Glomerular visceral epithelial cell (primary cell): ENCODE results near the gene NCS1.
"Not testable (repeated sequence)": the region's sequence is repeated elsewhere in the genome, so short reads cannot be mapped to it uniquely, and the experiment has no call there.

Source experiments
- DNase-seq: peaks from one replicate; pipeline ENCODE4 v3.0.0-alpha.2; 2016; ENCODE audit errors: extremely low spot score

NCS1 gene

DNA sequence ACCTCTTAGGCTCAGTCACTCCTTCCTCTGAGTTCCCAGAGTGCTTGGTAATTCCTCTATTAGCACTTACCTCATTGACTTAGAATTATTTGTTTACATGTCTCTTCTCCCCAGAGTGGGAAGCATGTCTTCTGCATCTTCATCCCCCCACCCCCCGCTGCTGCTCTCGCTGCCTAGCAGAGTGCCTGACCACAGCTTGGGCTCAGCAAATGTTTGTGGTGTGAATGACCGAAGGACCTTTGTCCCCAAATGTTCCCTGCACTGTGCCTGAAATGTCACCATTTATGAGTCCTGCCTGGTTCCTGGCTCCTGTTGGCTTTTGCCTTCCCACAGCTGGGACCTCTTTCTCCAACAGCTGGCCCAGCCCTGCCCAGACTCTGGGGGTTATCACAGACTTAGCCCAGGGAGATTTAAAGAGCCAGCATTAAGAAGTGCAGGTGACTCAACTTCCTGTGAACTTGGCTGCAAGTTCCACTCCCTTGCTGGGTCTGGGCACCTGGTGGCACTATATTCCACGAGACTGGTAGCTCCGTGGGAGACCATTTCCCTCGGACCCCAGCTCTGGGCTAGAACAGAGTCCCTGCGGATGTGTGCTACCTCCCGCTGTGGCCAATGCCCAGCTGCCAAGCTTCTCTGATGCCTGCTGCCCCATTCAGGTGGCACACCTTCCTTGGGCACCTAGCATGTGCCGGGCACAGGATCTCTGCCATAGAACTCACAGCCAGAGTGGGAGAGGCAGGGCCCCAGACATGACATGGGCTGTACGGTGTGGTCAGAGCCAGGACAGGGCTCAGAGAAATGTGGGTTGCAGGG lies 91.6 kb downstream of the NCS1 start:
- DNase-seq: peak; percentile 35

DNA sequence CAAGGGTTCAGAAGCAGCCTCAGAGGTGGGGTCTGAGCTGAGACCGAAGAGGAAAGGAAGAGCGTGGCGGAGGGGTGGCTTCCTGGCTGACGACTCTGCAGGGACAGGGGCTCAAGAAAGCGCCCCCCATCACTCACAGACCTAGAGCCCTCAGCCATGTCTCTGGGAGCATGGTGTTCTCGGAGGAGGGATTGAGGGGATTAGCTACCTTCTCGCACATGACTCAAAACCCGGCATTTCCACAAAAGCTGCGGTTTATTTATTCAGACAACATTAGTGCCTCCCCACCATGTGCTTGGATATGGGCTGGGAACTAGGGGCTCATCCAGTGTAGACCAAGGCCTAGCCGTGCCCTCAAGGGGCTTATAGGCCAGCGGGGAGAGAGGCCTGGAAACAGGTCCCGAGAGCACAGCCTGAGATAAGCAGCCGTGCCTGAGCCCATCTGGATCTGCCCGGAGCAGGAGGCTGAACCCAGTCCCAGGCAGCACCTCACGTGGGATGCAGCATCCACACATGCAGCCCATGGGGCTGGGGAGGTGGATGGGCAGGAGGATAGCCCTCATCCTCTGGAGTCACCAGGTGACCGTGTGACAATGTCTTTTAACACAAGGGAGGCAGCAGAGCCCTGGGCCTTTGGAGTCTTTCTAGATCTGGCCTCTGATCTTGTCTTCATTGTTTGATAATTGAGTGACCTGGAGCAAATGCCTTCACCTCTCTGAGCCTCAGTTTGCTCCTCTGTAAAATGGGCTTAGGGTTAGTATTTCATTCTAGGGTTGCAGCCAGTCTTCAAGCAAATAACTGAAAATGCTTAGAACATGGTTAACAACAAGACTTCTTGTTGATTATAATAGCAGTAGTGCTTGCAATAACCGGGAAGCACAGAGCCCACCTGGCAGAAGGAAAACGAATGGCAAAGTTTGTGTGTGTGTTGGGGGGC lies 92.5 kb downstream of the NCS1 start:
- no peak for DNase-seq

DNA sequence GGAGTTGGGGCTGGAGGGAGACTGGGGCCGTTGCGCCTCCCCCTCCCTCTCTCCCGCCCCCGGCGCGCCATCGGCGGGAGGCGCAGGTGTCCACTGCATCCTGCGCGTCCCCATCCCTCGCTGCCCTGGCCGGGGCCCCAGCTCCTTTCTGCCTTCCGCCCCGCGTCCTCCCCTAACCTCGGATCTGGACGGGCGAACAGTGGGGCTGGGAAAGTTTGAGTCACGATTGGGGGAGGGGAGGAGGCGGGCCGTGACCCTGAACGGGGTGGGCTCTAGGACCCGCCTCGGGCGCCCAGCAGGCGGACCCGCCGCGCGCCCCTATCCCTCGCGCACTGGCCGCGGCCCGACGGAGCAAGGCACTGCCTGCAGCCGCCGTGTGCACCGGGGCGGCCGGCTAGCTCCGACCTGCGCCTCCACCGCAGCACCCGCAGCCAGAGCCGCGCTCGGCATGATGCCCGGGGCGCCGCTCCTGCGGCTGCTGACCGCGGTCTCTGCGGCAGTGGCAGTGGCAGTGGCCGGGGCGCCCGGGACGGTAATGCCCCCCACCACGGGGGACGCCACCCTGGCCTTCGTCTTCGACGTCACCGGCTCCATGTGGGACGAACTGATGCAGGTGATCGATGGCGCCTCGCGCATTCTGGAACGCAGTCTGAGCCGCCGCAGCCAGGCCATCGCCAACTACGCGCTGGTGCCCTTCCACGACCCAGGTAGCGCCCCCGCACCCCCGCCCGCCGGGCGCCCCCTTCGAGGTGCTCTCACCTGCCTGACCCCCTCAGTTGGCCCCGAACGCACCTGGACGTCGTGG lies 93.4 kb downstream of the NCS1 start, which contains the start of gene HMCN2:
TSS of gene HMCN2 (plus strand) at position 330 of the 805 bp plus-strand sequence. CDS start at position 449, 119 bp downstream.
- DNase-seq: no peak

DNA sequence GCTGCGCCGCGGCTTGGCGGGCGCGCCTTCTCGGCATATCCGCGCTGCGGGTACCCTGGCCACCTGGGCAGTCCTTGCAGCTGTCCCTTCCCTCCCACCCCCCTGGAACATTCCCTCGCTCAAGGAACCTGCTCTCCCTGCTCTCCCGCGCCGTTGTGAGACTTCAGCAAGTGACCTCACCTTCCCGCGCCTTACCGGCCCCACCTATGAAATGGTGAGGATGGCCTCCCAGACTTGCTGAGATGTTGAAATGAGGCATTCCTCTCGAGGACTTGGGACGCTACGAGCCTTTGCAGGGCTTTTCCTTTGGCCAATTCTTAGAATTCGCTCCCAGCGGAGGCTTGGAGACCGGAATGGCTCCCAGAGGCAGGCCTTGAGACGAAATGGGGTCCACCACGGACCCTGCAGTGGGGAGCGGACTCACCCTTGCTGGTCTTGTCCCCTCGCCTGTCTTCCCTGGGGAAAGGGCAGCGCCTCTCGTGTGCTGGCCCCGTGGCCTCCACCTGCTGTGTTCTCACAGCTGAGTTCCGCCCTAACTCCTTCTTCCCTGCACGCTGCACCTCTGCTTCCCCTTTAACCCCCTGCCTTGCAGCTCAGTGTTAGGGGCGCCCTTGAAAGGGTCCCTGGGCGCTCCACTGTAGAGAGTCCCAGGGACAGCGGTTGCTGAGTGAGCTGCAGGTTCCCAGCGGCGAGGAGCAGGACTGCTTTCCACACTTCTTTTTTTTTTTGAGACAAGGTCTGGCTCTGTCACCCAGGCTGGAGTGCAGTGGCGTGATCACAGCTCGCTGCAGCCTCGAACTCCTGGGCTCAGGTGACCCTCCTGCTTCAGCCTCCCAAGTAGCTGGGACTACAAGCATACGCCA lies 94.3 kb downstream of the NCS1 start:
- DNase-seq: no peak

DNA sequence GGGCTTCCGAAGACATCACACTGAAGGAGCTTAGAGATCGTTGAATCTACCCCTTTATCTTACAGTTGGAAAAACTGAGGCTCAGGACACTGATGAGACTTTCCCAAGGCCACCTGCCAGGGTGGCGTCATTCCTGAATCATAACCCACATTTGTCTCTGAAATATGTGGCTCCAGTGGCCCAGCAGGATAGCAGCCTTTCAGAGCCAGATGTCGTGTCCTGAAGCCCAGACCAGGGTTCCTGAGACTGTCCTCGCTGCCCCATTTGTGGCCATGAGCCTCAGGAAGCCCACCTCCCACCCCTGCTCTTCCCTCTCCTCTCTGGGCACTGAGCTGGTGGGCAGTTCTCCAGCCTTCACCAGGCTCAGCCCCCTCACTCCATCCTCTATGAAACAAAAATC lies 95.7 kb downstream of the NCS1 start:
- no peak for DNase-seq

DNA sequence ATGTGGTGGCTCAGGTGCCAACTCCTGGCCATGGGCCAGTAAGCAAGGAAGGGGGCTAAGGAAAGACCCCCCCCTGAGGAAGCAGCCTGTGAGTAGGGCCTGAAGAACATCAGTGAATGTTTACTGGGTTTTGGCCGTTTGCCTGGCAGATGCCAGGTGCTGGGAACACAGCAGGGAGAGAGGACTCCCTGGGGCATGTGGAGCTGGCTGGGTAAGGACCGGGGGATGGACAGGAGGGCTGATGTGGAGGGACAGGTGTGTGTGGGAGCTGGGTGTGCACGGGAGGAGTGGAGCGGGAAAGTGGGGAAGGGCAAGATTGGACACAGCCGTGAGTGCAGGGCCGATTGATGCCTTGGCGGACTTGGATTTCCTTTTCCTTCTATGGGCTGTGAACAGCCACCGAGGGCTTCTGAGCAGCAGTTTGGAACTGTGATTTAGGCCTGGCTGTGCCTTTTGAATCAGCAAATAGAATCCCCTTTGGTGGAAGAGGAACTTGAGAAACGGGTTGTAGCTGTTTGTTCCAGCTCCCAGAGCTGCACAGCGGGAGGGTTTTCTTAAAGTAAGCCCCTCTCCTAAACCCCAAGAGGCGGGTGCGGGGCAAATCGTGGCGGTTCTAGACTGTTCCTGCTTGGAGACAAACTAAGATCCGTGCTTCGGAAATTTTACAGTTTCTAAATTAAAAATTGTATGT lies 96.5 kb downstream of the NCS1 start:
- DNase-seq: no peak

DNA sequence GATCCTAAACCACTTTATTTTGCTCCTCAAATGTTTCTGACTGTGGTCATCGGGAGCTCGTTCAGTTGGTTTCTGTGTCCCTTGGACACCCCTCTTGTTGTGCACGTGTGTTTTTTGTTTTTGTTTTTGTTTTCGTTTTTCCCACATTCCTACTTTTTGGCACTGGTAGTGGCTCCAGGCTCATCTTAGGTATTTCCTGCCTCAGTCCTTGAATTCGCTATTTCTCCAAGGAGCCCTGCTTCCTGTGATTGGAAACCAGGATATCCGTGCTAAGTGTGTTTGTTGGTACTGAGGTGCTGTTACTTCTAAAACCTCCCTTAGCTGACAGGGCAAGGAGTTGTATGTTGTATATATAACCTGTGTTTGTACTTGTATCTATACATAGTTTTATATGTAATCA lies 99.3 kb downstream of the NCS1 start:
- no peak for DNase-seq

DNA sequence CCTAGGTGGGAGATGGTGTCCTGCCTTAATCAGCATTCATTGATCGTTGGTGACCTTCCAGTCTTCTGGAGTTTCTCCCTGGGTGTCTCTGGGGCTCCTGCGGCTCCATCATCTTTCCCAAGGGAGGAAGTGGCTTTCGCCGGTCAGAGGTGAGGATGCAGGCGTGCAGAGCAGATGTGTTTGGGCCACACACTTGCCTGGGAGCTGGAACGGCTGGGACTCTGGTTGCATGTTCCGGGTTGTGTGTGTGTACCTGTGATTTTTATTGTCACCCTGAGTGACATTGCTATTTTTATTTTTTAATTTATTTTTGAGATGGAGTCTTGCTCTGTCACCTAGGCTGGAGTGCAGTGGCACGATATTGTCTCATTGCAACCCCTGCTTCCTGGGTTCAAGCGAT lies 103.0 kb downstream of the NCS1 start:
- DNase-seq: no peak

DNA sequence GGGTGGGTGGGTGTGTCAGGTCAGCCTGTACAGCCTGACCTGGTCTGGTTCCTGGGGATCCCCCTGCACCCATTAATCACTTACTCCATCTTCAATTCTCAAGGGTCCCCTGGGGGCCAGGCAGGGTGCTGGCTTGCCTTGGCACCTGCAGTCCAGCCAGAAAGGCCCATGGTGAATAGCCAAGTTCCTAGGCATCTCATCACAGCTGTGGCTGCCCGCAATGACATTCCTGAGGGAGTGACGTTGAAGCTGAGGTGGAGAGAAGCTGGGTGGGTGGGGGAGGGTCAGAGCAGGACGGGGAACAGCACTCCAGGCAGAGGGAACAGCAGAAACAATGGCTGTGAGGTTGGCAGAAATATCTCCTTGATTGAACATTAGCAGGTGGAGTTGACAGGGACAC lies 103.9 kb downstream of the NCS1 start:
- DNase-seq: peak; percentile 71

DNA sequence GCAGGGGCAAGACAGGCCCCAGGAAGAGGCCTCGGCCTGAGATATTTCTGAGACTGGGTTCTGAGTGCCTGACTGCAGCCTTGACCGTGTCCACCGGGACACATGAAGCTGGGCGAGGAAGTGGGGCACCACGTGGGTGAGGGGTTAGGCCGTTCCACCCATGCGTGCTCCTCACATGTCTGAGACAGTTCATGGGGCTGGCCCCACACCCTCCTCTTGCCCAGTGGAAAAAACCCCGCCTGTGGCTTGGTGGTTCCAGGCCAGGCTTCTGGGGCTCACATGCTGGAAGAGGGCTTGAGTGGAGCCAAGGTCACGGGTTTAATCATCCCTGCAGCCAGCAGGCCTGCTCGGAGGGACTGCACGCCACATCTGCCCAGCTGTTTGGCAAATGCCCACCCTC lies 104.8 kb downstream of the NCS1 start:
- DNase-seq: no peak

DNA sequence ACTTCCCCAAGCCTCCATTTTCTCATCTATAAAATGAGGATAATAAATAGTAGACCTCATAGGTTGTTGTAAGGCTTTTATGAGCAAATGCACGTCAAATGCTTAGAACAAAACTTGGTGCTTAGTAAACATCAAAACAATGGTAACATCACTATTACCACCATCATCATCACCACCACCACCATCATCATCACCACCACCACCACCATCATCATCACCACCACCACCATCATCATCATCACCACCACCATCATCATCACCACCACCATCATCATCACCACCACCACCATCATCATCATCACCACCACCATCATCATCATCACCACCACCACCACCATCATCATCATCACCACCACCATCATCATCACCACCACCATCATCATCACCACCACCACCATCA lies 105.3 kb downstream of the NCS1 start:
- not testable (repeated sequence) for DNase-seq

DNA sequence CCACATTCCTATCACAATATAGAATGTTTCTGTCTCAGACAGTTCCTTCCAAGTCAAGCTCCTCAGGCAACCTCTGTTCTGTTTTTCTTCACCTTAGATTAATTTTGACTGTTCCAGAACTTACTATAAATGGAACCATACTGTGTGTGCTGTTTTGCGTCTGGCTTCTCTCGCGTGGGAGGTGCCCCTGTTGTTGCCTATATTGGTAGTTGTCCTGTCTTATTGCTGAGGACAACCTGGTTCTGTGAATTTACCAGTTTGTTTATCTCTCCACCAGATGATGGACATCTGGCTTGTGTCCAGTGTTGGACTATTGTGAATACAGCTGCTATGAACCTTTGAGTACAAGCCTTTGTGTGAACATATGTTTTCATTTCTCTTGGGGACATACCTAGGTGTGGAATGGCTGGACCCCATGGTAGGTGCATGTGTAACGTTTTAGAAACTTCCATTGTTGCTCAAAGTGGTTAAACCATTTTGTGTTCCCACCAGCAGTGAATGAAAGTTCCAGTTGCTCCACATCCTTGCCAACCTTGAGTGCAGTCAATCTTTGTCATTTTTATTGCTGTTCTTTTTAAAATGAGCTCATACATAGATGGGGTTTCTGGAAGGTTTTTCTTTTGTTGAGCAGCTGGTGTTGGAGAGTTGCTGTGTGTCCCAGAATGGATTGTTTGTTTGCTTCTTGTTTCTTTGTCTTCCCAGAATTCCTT lies 111.5 kb downstream of the NCS1 start:
- DNase-seq: no peak

DNA sequence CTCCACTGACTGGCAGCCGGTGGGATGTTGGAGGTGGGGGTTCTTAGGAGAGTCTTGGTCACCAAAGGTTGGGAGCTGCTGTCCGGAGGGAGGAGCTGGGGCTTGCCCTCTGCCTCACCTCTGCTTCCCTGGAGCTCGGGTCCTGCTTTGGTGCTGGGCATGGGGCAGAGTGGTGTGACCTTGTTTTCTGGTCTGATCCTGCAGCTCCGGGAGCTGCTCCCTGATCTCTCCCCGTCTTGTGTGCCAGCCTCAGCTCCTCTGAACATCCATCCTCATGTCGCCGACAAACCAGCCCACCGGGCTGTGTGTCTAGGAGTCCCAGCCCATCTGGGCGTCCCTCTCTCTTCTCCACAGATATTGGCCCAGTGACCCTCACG lies 112.0 kb downstream of the NCS1 start:
- DNase-seq: no peak

DNA sequence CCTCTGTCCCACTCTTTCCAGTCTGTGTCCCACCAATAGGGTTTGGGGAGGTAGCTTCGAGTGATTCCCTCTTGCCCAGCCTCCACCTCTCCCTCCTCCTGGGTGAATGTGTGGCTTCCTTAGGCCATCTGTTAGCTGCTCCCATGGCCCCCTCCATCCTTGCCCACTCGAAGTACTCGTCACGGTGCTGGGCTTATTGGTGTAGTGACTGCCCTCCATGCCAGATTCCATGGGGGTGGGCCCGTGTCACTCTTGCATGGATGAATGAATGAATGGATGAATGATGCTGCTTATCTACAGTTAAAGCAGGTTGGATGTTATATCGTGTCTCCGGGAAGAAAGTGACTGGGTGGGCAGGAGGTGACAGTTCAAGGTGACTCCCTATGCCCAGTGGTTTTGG lies 112.5 kb downstream of the NCS1 start:
- DNase-seq: no peak

DNA sequence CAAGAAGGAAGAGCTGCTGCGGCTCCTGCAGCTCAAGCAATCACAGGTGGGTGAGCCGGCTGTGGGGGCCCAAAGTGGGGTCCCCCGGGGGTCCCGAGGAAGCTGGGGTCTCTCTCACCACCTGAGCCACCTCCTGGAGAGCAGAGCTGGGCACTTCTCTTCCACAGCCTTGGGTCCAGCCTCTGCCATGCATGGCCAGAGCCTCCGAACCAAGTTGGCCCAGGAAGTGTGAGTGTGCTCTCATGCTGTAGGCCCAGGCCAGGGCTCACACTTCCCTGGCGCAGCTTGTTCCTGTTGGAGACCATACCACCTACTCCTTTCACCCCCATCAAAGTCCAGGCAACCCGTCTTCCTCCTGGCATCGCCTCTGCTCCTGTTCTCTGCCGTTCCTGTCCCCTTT lies 113.1 kb downstream of the NCS1 start:
- no peak for DNase-seq

DNA sequence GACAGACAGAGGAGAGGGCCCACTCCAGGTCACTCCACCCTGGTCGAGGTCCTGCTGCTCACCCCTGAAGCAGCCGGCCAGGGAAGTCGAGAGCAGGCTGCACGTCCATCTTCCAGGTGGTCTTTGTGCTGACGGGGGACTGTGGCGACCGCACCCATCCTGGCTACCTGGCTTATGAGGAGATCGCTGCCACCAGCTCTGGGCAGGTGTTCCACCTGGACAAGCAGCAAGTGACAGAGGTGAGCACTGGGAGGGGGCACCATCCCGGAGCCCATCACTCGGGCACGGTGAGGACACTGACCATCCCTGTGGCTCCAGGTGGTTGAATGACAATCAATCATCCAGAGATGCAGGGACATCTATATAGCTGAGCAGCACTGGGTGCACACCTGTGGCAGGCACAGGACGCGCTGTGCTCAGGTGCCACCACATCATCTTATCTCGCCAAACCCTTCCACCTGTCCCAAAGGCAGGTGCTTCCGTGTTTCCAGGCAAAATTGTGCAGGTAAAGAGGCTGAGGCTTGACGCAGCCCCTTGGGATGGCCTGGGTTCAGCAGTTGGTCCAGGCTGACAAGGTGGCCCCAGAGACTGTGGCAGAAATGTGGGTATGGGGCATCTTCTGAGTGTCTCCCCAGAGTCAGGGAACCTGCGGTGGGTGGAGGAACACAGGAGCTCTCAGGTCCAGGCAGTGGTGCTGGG lies 114.0 kb downstream of the NCS1 start:
- no peak for DNase-seq
